A549 (cell line): ENCODE measurements around the gene ISCA2. TPM values are rescaled to one million over a fixed set of nuclear protein-coding genes. Genes with fewer than 3 reads are reported as not detected.

Source experiments
- ATAC-seq, 2 experiments: fragments of 200-7000 bp in 1 of 2; fragments of >200 bp in 1 of 2; cut with Nextera tagmentation in 1 of 2; cut with Tn5 transposase in 1 of 2; 3 replicates each; pipeline versions ENCODE4 v1.8.0 to v1.9.1; 2018 to 2020; ENCODE audit warnings: mild to moderate bottlenecking in 1 of 2, moderate library complexity in 1 of 2
- CTCF ChIA-PET: fragments of 300-600 bp; sonication (Branson Sonifier 250); formaldehyde crosslinking; extraction: SDS; loops from one replicate; lab custom pipeline; 2021; ENCODE audit warnings: antibody characterized with exemption, inconsistent platforms; lab: Yijun Ruan, JAX
- POLR2A ChIA-PET: fragments of 350-600 bp; formaldehyde crosslinking; extraction: SDS; loops from one replicate; lab custom pipeline; 2021; ENCODE audit warnings: antibody characterized with exemption, inconsistent platforms; lab: Yijun Ruan, JAX
- DNase-seq, 2 experiments: peaks; one replicate each; pipeline versions ENCODE4 v3.0.0 to v3.0.0-alpha.2; 2011 to 2016; ENCODE audit warnings: low read depth in 1 of 2, low spot score in 1 of 2
- FAIRE-seq: peaks from 2 replicates; lab custom pipeline; 2011; peaks lifted over from hg19 to GRCh38; lab: Jason Lieb, UNC
- H3K27ac ChIP-seq, 2 experiments: fragments of >200 bp; sonication (Bioruptor Twin); formaldehyde crosslinking; 3 replicates each; pipeline ENCODE4 v1.5.1; 2016 to 2017
- H3K4me1 ChIP-seq: fragments of >200 bp; sonication (Bioruptor Twin); formaldehyde crosslinking; 3 replicates; pipeline ENCODE4 v1.6.1; 2016
- H3K4me2 ChIP-seq: fragments of >200 bp; sonication (Bioruptor Twin); formaldehyde crosslinking; 3 replicates; pipeline ENCODE4 v1.6.1; 2016
- H3K4me3 ChIP-seq: fragments of >200 bp; sonication (Bioruptor Twin); formaldehyde crosslinking; 3 replicates; pipeline ENCODE4 v1.5.1; 2016
- H3K9me3 ChIP-seq: fragments of >200 bp; sonication (Bioruptor Twin); formaldehyde crosslinking; 3 replicates; pipeline ENCODE4 v1.6.1; 2016
- ATOH8 ChIP-seq: fragments of 250-450 bp; sonication (Bioruptor Pico); IDR thresholded peaks from 2 replicates; pipeline ENCODE4 v1.5.0; 2020; ENCODE audit warnings: low read depth, mild to moderate bottlenecking, moderate library complexity
- BCL3 ChIP-seq: fragments of >200 bp; sonication (Bioruptor Twin); formaldehyde crosslinking; IDR thresholded peaks from 3 replicates; pipeline ENCODE4 v1.6.1; 2016
- BHLHE40 ChIP-seq: IDR thresholded peaks from 2 replicates; pipeline ENCODE4 v1.6.1; 2012; ENCODE audit warnings: low read depth, low read length, inconsistent platforms
- CBX8 ChIP-seq: fragments of 200-600 bp; sonication (generic); IDR thresholded peaks from 2 replicates; pipeline ENCODE4 v1.6.1; 2016
- CHD2 ChIP-seq: fragments of 150-350 bp; IDR thresholded peaks from 2 replicates; pipeline ENCODE4 v1.6.1; 2014; ENCODE audit warnings: low read length; ENCODE audit not compliant: partially characterized antibody
- CTCF ChIP-seq: fragments of >200 bp; sonication (Bioruptor Twin); formaldehyde crosslinking; IDR thresholded peaks from 3 replicates; pipeline ENCODE4 v1.5.1; 2016
- ELK1 ChIP-seq: fragments of 150-350 bp; IDR thresholded peaks from 2 replicates; pipeline ENCODE4 v1.6.1; 2014; ENCODE audit warnings: low read depth, mild to moderate bottlenecking, low read length
- FOSB ChIP-seq: fragments of 250-450 bp; sonication (Bioruptor Pico); IDR thresholded peaks from 2 replicates; pipeline ENCODE4 v1.5.0; 2020; ENCODE audit warnings: mild to moderate bottlenecking, moderate library complexity
- HDAC2 ChIP-seq: fragments of 200-600 bp; sonication (generic); IDR thresholded peaks from 2 replicates; pipeline ENCODE4 v1.6.1; 2016
- HES2 ChIP-seq: fragments of >200 bp; sonication (Bioruptor Twin); formaldehyde crosslinking; IDR thresholded peaks from 2 replicates; pipeline ENCODE4 v1.6.1; 2016
- HMGXB4 ChIP-seq: fragments of 250-450 bp; sonication (Bioruptor Pico); IDR thresholded peaks from 2 replicates; pipeline ENCODE4 v1.5.0; 2021; ENCODE audit warnings: mild to moderate bottlenecking, moderate library complexity, borderline replicate concordance
- MAZ ChIP-seq: fragments of 150-350 bp; IDR thresholded peaks from 2 replicates; pipeline ENCODE4 v1.6.1; 2014; ENCODE audit warnings: antibody characterized with exemption, low read depth, low read length, borderline replicate concordance
- MYC ChIP-seq: IDR thresholded peaks from 2 replicates; pipeline ENCODE4 v1.6.1; 2012; ENCODE audit warnings: mild to moderate bottlenecking, inconsistent platforms, low read length, improper control_type of control experiment, borderline replicate concordance
- PBX3 ChIP-seq: IDR thresholded peaks from 2 replicates; pipeline ENCODE4 v1.6.1; 2012
- PHF8 ChIP-seq: fragments of 200-600 bp; sonication (generic); IDR thresholded peaks from 2 replicates; pipeline ENCODE4 v1.6.1; 2016; ENCODE audit warnings: low read depth, mild to moderate bottlenecking, antibody characterized with exemption, moderate library complexity, borderline replicate concordance
- POLR2AphosphoS2 ChIP-seq: conservative IDR thresholded peaks from 2 replicates; pipeline ENCODE4 v1.6.1; 2012; ENCODE audit warnings: low read length, improper control_type of control experiment, inconsistent platforms
- RAD21 ChIP-seq, 2 experiments: fragments of >200 bp in 1 of 2; sonication (Bioruptor Twin) in 1 of 2; formaldehyde crosslinking in 1 of 2; IDR thresholded peaks in 1 of 2; conservative IDR thresholded peaks in 1 of 2; 2 replicates in 1 of 2; 3 replicates in 1 of 2; pipeline ENCODE4 v1.6.1; 2012 to 2018; ENCODE audit warnings: inconsistent platforms in 1 of 2
- RARB ChIP-seq: fragments of 250-450 bp; sonication (Bioruptor Pico); IDR thresholded peaks from 2 replicates; pipeline ENCODE4 v1.8.0; 2021; ENCODE audit warnings: mild to moderate bottlenecking, moderate library complexity
- RCOR1 ChIP-seq: fragments of 150-350 bp; IDR thresholded peaks from 2 replicates; pipeline ENCODE4 v1.6.1; 2014; ENCODE audit warnings: antibody characterized with exemption, low read length, low read depth
- REST ChIP-seq: fragments of 200-600 bp; sonication (generic); IDR thresholded peaks from 2 replicates; pipeline ENCODE4 v1.6.1; 2016; ENCODE audit warnings: antibody characterized with exemption, mild to moderate bottlenecking, moderate library complexity
- RFX5 ChIP-seq: fragments of 450-650 bp; IDR thresholded peaks from 2 replicates; pipeline ENCODE4 v1.7.1; 2014; ENCODE audit warnings: antibody characterized with exemption, mild to moderate bottlenecking, moderate library complexity
- ZC3H11A ChIP-seq: fragments of 450-650 bp; IDR thresholded peaks from 2 replicates; pipeline ENCODE4 v1.6.1; 2014; ENCODE audit warnings: antibody characterized with exemption, mild to moderate bottlenecking
- ZFP36 ChIP-seq: fragments of 450-650 bp; IDR thresholded peaks from 2 replicates; pipeline ENCODE4 v1.6.1; 2014; ENCODE audit warnings: borderline replicate concordance; ENCODE audit not compliant: partially characterized antibody
- WGBS: methylation state at CpG from one replicate; pipeline ENCODE4 v1.1.6; 2017; ENCODE audit errors: missing lambda C conversion rate; 5-methylcytosine and 5-hydroxymethylcytosine counted together
- polyA plus RNA-seq, 4 experiments: library from polyadenylated mRNA; depleted of rRNA in 3 of 4; stranded (reverse); fragments of >200 nt; fragmentation: RNase III in 1 of 4; extraction: RNeasy Plus Mini Kit Qiagen cat#74134 plus additional on column Dnase treatment in 1 of 4; gene quantifications; 2 replicates in 3 of 4; 3 replicates in 1 of 4; pipeline ENCODE4 v1.2.3, GENCODE V29; 2011 to 2017

Gene ISCA2
- polyA plus RNA-seq, 2 of the 4 experiments (the other 2 are of a cell fraction) = 48.8 to 49.3 TPM

- H3K4me3 ChIP-seq = no peak overlapping the region
- no peak overlapping the region for H3K27ac ChIP-seq
- H3K4me2 ChIP-seq = no peak overlapping the region
- H3K4me1 ChIP-seq = peaks cover 15% of the 10 kb centered on the region
- no peak for ATAC-seq
- DNase-seq = no peak
- CTCF ChIA-PET = interaction anchor here (0.9 to 6.2 kb wide), 4 partner anchors 9 to 121 kb away, joined by 3 to 33 read pairs (median 8); partner anchors contain the start of genes ISCA2 and NPC2
- POLR2A ChIA-PET = no interaction called here
- H3K9me3 ChIP-seq = no peaks in the 10 kb centered on the region
- 80% methylated on average over 3 of the region's 3 CpGs for WGBS
- TF ChIP-seq CTCF (no peak), RAD21 (conservative IDR thresholded peaks at IDR 0.05 in 1 of 2, IDR thresholded peaks at IDR 0.05 in 1 of 2) (no peak), RFX5 (no peak), HMGXB4 (no peak), BHLHE40 (no peak), BCL3 (no peak), CBX8 (no peak), CHD2 (no peak), FOSB (CRISPR knock-in tag) (no peak), POLR2AphosphoS2 (no peak), MAZ (no peak), PHF8 (no peak), ZC3H11A (no peak), ZFP36 (no peak), ELK1 (no peak), RARB (CRISPR knock-in tag) (no peak)
- no peak for FAIRE-seq
These were observed 11.0 kb upstream of the ISCA2 start for GRCh38 chr14:74482571-74482970.

GRCh38 chr14:74483321-74483720, 10.2 kb upstream of the ISCA2 start:
- ATAC-seq = no peak
- H3K4me3 ChIP-seq = no peak overlapping the region
- no peak for DNase-seq
- H3K27ac ChIP-seq = no peak overlapping the region
- no peaks in the 10 kb centered on the region for H3K9me3 ChIP-seq
- no peak for FAIRE-seq
- ChIA-PET POLR2A (no interaction called here), CTCF (interaction anchor here (6.2 kb wide), 1 partner anchor 8 kb away, joined by 33 read pairs; the partner anchor contains the start of genes ISCA2 and NPC2)
- no peak overlapping the region for H3K4me2 ChIP-seq
- peaks cover 17% of the 10 kb centered on the region for H3K4me1 ChIP-seq
- TF ChIP-seq PBX3 = no peak
- TF ChIP-seq ATOH8 (CRISPR knock-in tag) = no peak
- no peak for TF ChIP-seq HDAC2
- TF ChIP-seq BHLHE40 = no peak
- TF ChIP-seq HES2 = no peak
- TF ChIP-seq MYC = no peak
- TF ChIP-seq RCOR1 = no peak
- TF ChIP-seq REST = no peak
- TF ChIP-seq BCL3 = no peak
